GM12878 (cell line): ENCODE results near the gene ZNF280C. TPM values are rescaled to one million over a fixed set of nuclear protein-coding genes. Genes with fewer than 3 reads are reported as not detected.
A peak's percentile ranks its signal among the peaks of the same experiment; 100 is the strongest.

Experiments used
- ATF2 ChIP-seq: IDR thresholded peaks from 2 replicates; pipeline ENCODE4 v1.6.1; 2012; ENCODE audit warnings: low read length, inconsistent platforms
- CREM ChIP-seq: IDR thresholded peaks from 2 replicates; pipeline ENCODE4 v1.6.1; 2014; ENCODE audit warnings: antibody characterized with exemption, low read depth
- CTCF ChIP-seq, 3 experiments: IDR thresholded peaks in 2 of 3; conservative IDR thresholded peaks in 1 of 3; 2 replicates each; pipeline ENCODE4 v1.5.1; 2011; ENCODE audit warnings: low read depth in 3 of 3, low read length in 3 of 3, mild to moderate bottlenecking in 3 of 3, control low read depth in 2 of 3, moderate library complexity in 2 of 3, inconsistent platforms in 1 of 3, mixed read lengths in 1 of 3; ENCODE audit not compliant: control insufficient read depth in 2 of 3, insufficient read depth in 1 of 3; ENCODE audit errors: extremely low read depth in 1 of 3
- ETV6 ChIP-seq, 2 experiments: fragments of 450-650 bp in 1 of 2; IDR thresholded peaks in 1 of 2; conservative IDR thresholded peaks in 1 of 2; 2 replicates each; pipeline ENCODE4 v1.6.1; 2014; ENCODE audit warnings: antibody characterized with exemption in 1 of 2, borderline replicate concordance in 1 of 2, low read depth in 1 of 2, mild to moderate bottlenecking in 1 of 2, moderate library complexity in 1 of 2
- IRF3 ChIP-seq: fragments of 450-650 bp; IDR thresholded peaks from 2 replicates; pipeline ENCODE4 v1.6.1; 2014; ENCODE audit warnings: mild to moderate bottlenecking
- JUNB ChIP-seq: IDR thresholded peaks from 2 replicates; pipeline ENCODE4 v1.6.1; 2016; ENCODE audit warnings: antibody characterized with exemption, mild to moderate bottlenecking
- JUND ChIP-seq: IDR thresholded peaks from 2 replicates; pipeline ENCODE4 v1.6.1; 2012; ENCODE audit warnings: low read depth, mild to moderate bottlenecking, low read length, improper control_type of control experiment, moderate library complexity
- MTA2 ChIP-seq: fragments of 450-650 bp; IDR thresholded peaks from 2 replicates; pipeline ENCODE4 v1.6.1; 2016; ENCODE audit warnings: low read depth, mild to moderate bottlenecking, moderate library complexity
- MTA3 ChIP-seq: IDR thresholded peaks from 2 replicates; pipeline ENCODE4 v1.6.1; 2012; ENCODE audit warnings: low read length, inconsistent platforms, borderline replicate concordance
- MXI1 ChIP-seq: fragments of 150-350 bp; IDR thresholded peaks from 2 replicates; pipeline ENCODE4 v1.6.1; 2011; ENCODE audit warnings: low read depth, mild to moderate bottlenecking, inconsistent platforms, low read length, improper control_type of control experiment
- MYB ChIP-seq: fragments of 150-350 bp; IDR thresholded peaks from 2 replicates; pipeline ENCODE4 v1.6.1; 2014; ENCODE audit warnings: mild to moderate bottlenecking, low read depth, low read length, borderline replicate concordance
- PBX3 ChIP-seq: IDR thresholded peaks from 2 replicates; pipeline ENCODE4 v1.6.1; 2011; ENCODE audit warnings: mild to moderate bottlenecking, low read depth, low read length, moderate library complexity; ENCODE audit not compliant: insufficient replicate concordance
- POLR2A ChIP-seq: IDR thresholded peaks from 2 replicates; pipeline ENCODE4 v1.6.1; 2011; ENCODE audit warnings: low read depth, mild to moderate bottlenecking, low read length
- POU2F2 ChIP-seq: IDR thresholded peaks from 3 replicates; pipeline ENCODE4 v1.6.1; 2011; ENCODE audit warnings: low read depth, mild to moderate bottlenecking, low read length, borderline replicate concordance
- RB1 ChIP-seq: fragments of 450-650 bp; formaldehyde crosslinking; IDR thresholded peaks from 2 replicates; pipeline ENCODE4 v1.6.1; 2017; ENCODE audit warnings: mild to moderate bottlenecking, borderline replicate concordance
- RCOR1 ChIP-seq: conservative IDR thresholded peaks from 2 replicates; pipeline ENCODE4 v1.6.1; 2012; ENCODE audit warnings: low read depth, low read length, improper control_type of control experiment
- SMAD5 ChIP-seq: IDR thresholded peaks from 2 replicates; pipeline ENCODE4 v1.6.1; 2016; ENCODE audit warnings: antibody characterized with exemption, low read depth
- SREBF1 ChIP-seq: IDR thresholded peaks from 2 replicates; pipeline ENCODE4 v1.6.1; 2012; ENCODE audit warnings: mild to moderate bottlenecking, low read length
- TBL1XR1 ChIP-seq: IDR thresholded peaks from 2 replicates; pipeline ENCODE4 v1.6.1; 2012; ENCODE audit warnings: low read depth, low read length, improper control_type of control experiment
- USF2 ChIP-seq: IDR thresholded peaks from 2 replicates; pipeline ENCODE4 v1.6.1; 2011; ENCODE audit warnings: low read depth, low read length, improper control_type of control experiment, borderline replicate concordance
- YY1 ChIP-seq: IDR thresholded peaks from 2 replicates; pipeline ENCODE4 v1.6.1; 2011; ENCODE audit warnings: low read depth, mild to moderate bottlenecking, low read length
- ZNF24 ChIP-seq: fragments of 450-650 bp; IDR thresholded peaks from 2 replicates; pipeline ENCODE4 v1.6.1; 2017; ENCODE audit warnings: antibody characterized with exemption, mild to moderate bottlenecking
- ZNF274 ChIP-seq: IDR thresholded peaks from one replicate; pipeline ENCODE4 v1.8.0; 2011; ENCODE audit not compliant: insufficient read length, insufficient read depth
- polyA plus RNA-seq, 11 experiments: library from polyadenylated mRNA; depleted of rRNA in 4 of 11; unstranded in 6 of 11; stranded (reverse) in 5 of 11; fragments of >200 nt; fragmentation: Nextera tagmentation in 4 of 11; fragmentation: Illumina TruSeq in 1 of 11; extraction: Ambion mirVana in 4 of 11; extraction: Trizol in 1 of 11; gene quantifications; 1 replicate in 1 of 11; 2 replicates in 10 of 11; pipeline versions ENCODE4 v1.2.1 to v1.2.3, GENCODE V29; 2011 to 2016; ENCODE audit warnings: inconsistent platforms in 2 of 11, missing spikeins in 2 of 11, low read depth in 1 of 11
- total RNA-seq, 4 experiments: library from RNA; depleted of rRNA in 3 of 4; stranded (reverse); fragments of >200 nt in 3 of 4; fragmentation: Illumina TruSeq in 1 of 4; extraction: Trizol in 1 of 4; gene quantifications; 2 replicates each; pipeline versions ENCODE4 v1.2.1 to v1.2.3, GENCODE V29; 2013 to 2021

ZNF280C gene
- total and polyA plus RNA-seq, 10 of the 15 experiments (the other 5 are each of a cell fraction or from before 2014, with no cell fraction given), result 0.82 to 8.8 (median 5.7) TPM

GRCh38 chrX:130165703-130166502 is 102.8 kb downstream of the ZNF280C start, which contains the start of gene AIFM1 (continued):
- TF ChIP-seq PBX3 (no peak), CREM (no peak), CTCF (IDR thresholded peaks at IDR 0.05 in 2 of 3, conservative IDR thresholded peaks at IDR 0.05 in 1 of 3; ENCODE audit: control insufficient read depth in 2 of 3, extremely low read depth in 1 of 3, insufficient read depth in 1 of 3, low read depth in 3 of 3, low read length in 3 of 3) (no peak), ETV6 (conservative IDR thresholded peaks at IDR 0.05 in 1 of 2, IDR thresholded peaks at IDR 0.05 in 1 of 2; ENCODE audit: borderline replicate concordance in 1 of 2, low read depth in 1 of 2) (0 out of 4 replicates have a peak, but pooled peaks of 1 of the 2 experiments have one; percentile 28), USF2 (no peak), POU2F2 (0 out of 3 replicates have a peak, but pooled peaks have one; percentile 8), ZNF274 (no peak), SMAD5 (no peak; the same call in 1 of the 2 replicates), RCOR1 (peak; percentile 84; the same call in 1 of the 2 replicates), JUND (no peak), MTA2 (peak; percentile 53), MYB (no peak), JUNB (no peak), ZNF24 (no peak), TBL1XR1 (no peak), YY1 (peak; percentile 88), IRF3 (no peak), RB1 (peak; percentile 48; the same call in 1 of the 2 replicates), POLR2A (peak; percentile 84), ATF2 (no peak), SREBF1 (no peak), MXI1 (no peak; the same call in 1 of the 2 replicates), MTA3 (no peak)
